ENCODE results near the gene NRP2.

GRCh38 chr2:205704127-205704741, 21.9 kb downstream of the NRP2 start:
- TF ChIP-seq SIN3A (IDR thresholded peaks at IDR 0.05; ENCODE audit: low read depth) (no peak), POLR2AphosphoS5 (IDR thresholded peaks at IDR 0.05; ENCODE audit: low read depth, low read length) (no peak), CTCF (IDR thresholded peaks at IDR 0.05 in 2 of 3, conservative IDR thresholded peaks at IDR 0.05 in 1 of 3; ENCODE audit: borderline replicate concordance in 1 of 3, insufficient read depth in 1 of 3, low read depth in 2 of 3, low read length in 2 of 3) (no peak), EZH2 (IDR thresholded peaks at IDR 0.05) (no peak), POLR2A (IDR thresholded peaks at IDR 0.05; ENCODE audit: borderline replicate concordance, extremely low read depth, insufficient read depth, insufficient read length) (no peak), JUND (IDR thresholded peaks at IDR 0.05) (no peak), EGR1 (IDR thresholded peaks at IDR 0.05; ENCODE audit: low read depth) (no peak), EZH2phosphoT487 (IDR thresholded peaks at IDR 0.05; ENCODE audit: borderline replicate concordance) (no peak), MAX (IDR thresholded peaks at IDR 0.05) (no peak), CEBPB (IDR thresholded peaks at IDR 0.05; ENCODE audit: low read depth) (no peak)

Data from HCT116 (cell line).